ENCODE data around the gene FLNB. TPM values are rescaled to one million over a fixed set of nuclear protein-coding genes. Genes with fewer than 3 reads are reported as not detected.

Gene FLNB
- total and polyA plus RNA-seq, 2 of the 13 experiments (the other 11 are each of a cell fraction or from before 2014, with no cell fraction given): 106 to 130 TPM

GRCh38 chr3:57992452-57993213, 15.6 kb upstream of the FLNB start:
- H3K27me3 ChIP-seq (ENCODE audit: control insufficient read depth in 1 of 2, insufficient read depth in 2 of 2, low read length in 2 of 2): no peaks in the 10 kb centered on the region
- POLR2A ChIA-PET: interaction anchor here (0.8 to 1.9 kb wide), 4 partner anchors 9 to 109 kb away, joined by 3 to 6 read pairs (median 4); partner anchors contain the start of gene FLNB
- in situ Hi-C loops (cut with HindIII; ENCODE audit: extremely low pct_ligation_motif_present, low pct_unique_long_range_greater_than_20kb) (no loop called here), intact Hi-C loops (cut with micrococcal nuclease; ENCODE audit: unreplicated experiment) (loop anchor here (2.0 kb wide), 1 partner anchor 44 kb away; no protein-coding TSS in a partner anchor)
- no peaks in the 10 kb centered on the region for H4K20me1 ChIP-seq (ENCODE audit: insufficient read depth, low read length)
- peak overlapping the region; percentile 62 for H3K4me2 ChIP-seq (ENCODE audit: low read depth, low read length)
- H3K36me3 ChIP-seq (replicated peaks in 1 of 2; ENCODE audit: control insufficient read depth in 1 of 2, insufficient read depth in 2 of 2, low read length in 2 of 2): no peaks in the 10 kb centered on the region
- no peaks in the 10 kb centered on the region for H3K79me2 ChIP-seq (ENCODE audit: insufficient read depth, low read length)
- FAIRE-seq (peak; percentile 97), DNase-seq (ENCODE audit: low spot score) (peak; percentile 96), ATAC-seq (peak; percentile 99)
- no peak overlapping the region for H2AFZ ChIP-seq (ENCODE audit: low read length)
- peaks cover 54% of the 10 kb centered on the region for H3K4me1 ChIP-seq (ENCODE audit: insufficient read depth, low read length)
- BruUV-seq (replicated peaks): no TSS peak
- H3K9ac ChIP-seq (ENCODE audit: insufficient read depth, low read depth, low read length): peak overlapping the region; percentile 2; the same call in 1 of the 2 replicates
- H3K4me3 ChIP-seq (replicated peaks in 1 of 3; ENCODE audit: insufficient read depth in 1 of 3, low read depth in 2 of 3, low read length in 3 of 3): peak overlapping the region in 2 of 3 experiments; percentile 22 to 36; a peak in 3 of 6 replicates
- CTCF ChIA-PET (ENCODE audit: low intra/inter-chr PET ratio, low total read pairs): no interaction called here
- peak overlapping the region; percentile 70 for H3K27ac ChIP-seq (ENCODE audit: extremely low read length, insufficient read depth, low read length)
- H3K9me3 ChIP-seq (ENCODE audit: low read length): no peaks in the 10 kb centered on the region
- 21% methylated on average over 9 of the region's 9 CpGs for WGBS (ENCODE audit: low lambda C conversion rate)
- TF ChIP-seq SMAD9 (CRISPR knock-in tag; IDR thresholded peaks at IDR 0.05) (no peak), ZNF33B (CRISPR knock-in tag; IDR thresholded peaks at IDR 0.05) (no peak), ZUFSP (CRISPR knock-in tag; IDR thresholded peaks at IDR 0.05; ENCODE audit: borderline replicate concordance) (no peak), ZNF382 (CRISPR knock-in tag; IDR thresholded peaks at IDR 0.05; ENCODE audit: borderline replicate concordance) (no peak), ZNF503 (CRISPR knock-in tag; IDR thresholded peaks at IDR 0.05) (peak; percentile 57; the same call in 1 of the 2 replicates), MXD4 (CRISPR knock-in tag; IDR thresholded peaks at IDR 0.05) (no peak), FLYWCH1 (CRISPR knock-in tag; IDR thresholded peaks at IDR 0.05) (no peak), SAP130 (CRISPR knock-in tag; IDR thresholded peaks at IDR 0.05; ENCODE audit: low read depth) (peak; percentile 67), MED13 (CRISPR knock-in tag; IDR thresholded peaks at IDR 0.05) (peak; percentile 67; the same call in 1 of the 2 replicates), MAX (IDR thresholded peaks at IDR 0.05) (peak; percentile 74), RAD51 (IDR thresholded peaks at IDR 0.05; ENCODE audit: borderline replicate concordance) (no peak), ZNF780A (CRISPR knock-in tag; IDR thresholded peaks at IDR 0.05) (no peak), KMT2B (CRISPR knock-in tag; IDR thresholded peaks at IDR 0.05) (no peak)
- TF ChIP-seq, protein P1, sequence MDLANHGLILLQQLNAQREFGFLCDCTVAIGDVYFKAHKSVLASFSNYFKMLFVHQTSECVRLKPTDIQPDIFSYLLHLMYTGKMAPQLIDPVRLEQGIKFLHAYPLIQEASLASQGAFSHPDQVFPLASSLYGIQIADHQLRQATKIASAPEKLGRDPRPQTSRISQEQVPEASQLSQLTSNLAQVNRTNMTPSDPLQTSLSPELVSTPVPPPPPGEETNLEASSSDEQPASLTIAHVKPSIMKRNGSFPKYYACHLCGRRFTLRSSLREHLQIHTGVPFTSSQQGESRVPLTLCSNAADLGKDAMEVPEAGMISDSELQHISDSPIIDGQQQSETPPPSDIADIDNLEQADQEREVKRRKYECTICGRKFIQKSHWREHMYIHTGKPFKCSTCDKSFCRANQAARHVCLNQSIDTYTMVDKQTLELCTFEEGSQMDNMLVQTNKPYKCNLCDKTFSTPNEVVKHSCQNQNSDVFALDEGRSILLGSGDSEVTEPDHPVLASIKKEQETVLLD (CRISPR knock-in tag; IDR thresholded peaks at IDR 0.05; ENCODE audit: low read depth): no peak
- TF ChIP-seq, protein P2, sequence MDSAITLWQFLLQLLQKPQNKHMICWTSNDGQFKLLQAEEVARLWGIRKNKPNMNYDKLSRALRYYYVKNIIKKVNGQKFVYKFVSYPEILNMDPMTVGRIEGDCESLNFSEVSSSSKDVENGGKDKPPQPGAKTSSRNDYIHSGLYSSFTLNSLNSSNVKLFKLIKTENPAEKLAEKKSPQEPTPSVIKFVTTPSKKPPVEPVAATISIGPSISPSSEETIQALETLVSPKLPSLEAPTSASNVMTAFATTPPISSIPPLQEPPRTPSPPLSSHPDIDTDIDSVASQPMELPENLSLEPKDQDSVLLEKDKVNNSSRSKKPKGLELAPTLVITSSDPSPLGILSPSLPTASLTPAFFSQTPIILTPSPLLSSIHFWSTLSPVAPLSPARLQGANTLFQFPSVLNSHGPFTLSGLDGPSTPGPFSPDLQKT (CRISPR knock-in tag; IDR thresholded peaks at IDR 0.05; ENCODE audit: borderline replicate concordance): no peak
- TF ChIP-seq, protein P3, sequence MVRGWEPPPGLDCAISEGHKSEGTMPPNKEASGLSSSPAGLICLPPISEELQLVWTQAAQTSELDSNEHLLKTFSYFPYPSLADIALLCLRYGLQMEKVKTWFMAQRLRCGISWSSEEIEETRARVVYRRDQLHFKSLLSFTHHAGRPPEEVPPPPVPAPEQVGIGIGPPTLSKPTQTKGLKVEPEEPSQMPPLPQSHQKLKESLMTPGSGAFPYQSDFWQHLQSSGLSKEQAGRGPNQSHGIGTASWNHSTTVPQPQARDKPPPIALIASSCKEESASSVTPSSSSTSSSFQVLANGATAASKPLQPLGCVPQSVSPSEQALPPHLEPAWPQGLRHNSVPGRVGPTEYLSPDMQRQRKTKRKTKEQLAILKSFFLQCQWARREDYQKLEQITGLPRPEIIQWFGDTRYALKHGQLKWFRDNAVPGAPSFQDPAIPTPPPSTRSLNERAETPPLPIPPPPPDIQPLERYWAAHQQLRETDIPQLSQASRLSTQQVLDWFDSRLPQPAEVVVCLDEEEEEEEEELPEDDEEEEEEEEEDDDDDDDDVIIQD (CRISPR knock-in tag; IDR thresholded peaks at IDR 0.05; ENCODE audit: low read depth): 0 out of 2 replicates have a peak, but pooled peaks have one; percentile 25
